ENCODE data around the gene TFR2. TPM values are rescaled to one million over a fixed set of nuclear protein-coding genes. Genes with fewer than 3 reads are reported as not detected.

The TFR2 gene
- total and polyA plus RNA-seq, 2 donors (not counting 3 experiments of a cell fraction or from before 2014, with no cell fraction given): 0.37 to 0.60 TPM

DNA sequence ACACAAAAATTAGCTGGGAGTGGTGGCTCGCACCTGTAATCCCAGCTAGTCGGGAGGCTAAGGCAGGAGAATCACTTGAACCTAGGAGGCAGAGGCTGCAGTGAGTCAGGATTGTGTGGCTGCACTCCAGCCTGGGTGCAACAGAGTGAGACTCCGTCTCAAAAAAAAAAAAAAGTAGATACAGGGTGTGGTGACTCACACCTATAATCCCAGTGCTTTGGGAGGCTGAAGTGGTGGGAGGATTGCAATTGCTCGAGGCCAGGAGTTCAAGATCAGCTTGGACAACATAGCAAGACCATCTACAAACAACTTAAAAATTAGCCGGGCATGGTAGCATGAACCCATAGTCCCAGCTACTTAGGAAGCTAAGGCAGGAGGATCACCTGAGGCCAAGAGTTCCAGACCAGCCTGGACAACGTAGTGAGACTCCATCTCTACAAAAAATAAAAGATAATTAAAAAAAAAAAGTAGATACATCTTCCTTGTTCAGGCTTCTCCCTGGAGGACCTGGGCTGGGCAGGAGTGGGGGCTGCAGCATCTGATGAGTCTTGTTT is 27.0 kb downstream of the TFR2 start:
- Histone ChIP-seq H3K4me3 (replicated peaks in 1 of 3; ENCODE audit: insufficient read depth in 1 of 3, low read depth in 1 of 3, low read length in 3 of 3) (no peak overlapping the region), H3K79me2 (ENCODE audit: control insufficient read depth, insufficient read depth, low read length) (no peaks in the 10 kb centered on the region), H3K9me3 (replicated peaks; ENCODE audit: control insufficient read depth, insufficient read depth, low read length) (no peaks in the 10 kb centered on the region), H3K9me1 (replicated peaks; ENCODE audit: control insufficient read depth, extremely low read depth, insufficient read depth, low read length) (no peaks in the 10 kb centered on the region), H3K9ac (replicated peaks; ENCODE audit: extremely low read depth, insufficient read depth, low read length) (no peak overlapping the region), H3K4me2 (ENCODE audit: insufficient read depth, low read length) (no peak overlapping the region), H3K27ac (ENCODE audit: insufficient read depth, low read depth, low read length) (no peak overlapping the region), H3K36me3 (ENCODE audit: control insufficient read depth in 2 of 2, extremely low read depth in 1 of 2, insufficient read depth in 2 of 2, low read length in 2 of 2) (no peaks in the 10 kb centered on the region), H2AFZ (ENCODE audit: low read depth, low read length) (no peak overlapping the region), H4K20me1 (replicated peaks; ENCODE audit: control insufficient read depth, extremely low read depth, insufficient read depth, low read length) (no peaks in the 10 kb centered on the region), H3K4me1 (ENCODE audit: control insufficient read depth, extremely low read depth, insufficient read depth, low read length) (peaks cover 9% of the 10 kb centered on the region), H3K27me3 (ENCODE audit: control insufficient read depth in 2 of 2, insufficient read depth in 2 of 2, low read length in 2 of 2) (no peaks in the 10 kb centered on the region)
- POLR2A ChIA-PET: no interaction called here
- dilution Hi-C loops (cut with MboI; ENCODE audit: extremely low pct_ligation_motif_present, low sequenced_read_pairs) (no loop called here), intact Hi-C loops (cut with micrococcal nuclease) (no loop called here)
- CTCF ChIA-PET: interaction anchor here (1.0 to 3.6 kb wide), 3 partner anchors 15 to 55 kb away, joined by 4 to 21 read pairs (median 9); no protein-coding TSS in a partner anchor
- TF ChIP-seq JUN (IDR thresholded peaks at IDR 0.05; ENCODE audit: borderline replicate concordance, insufficient read depth, insufficient read length, low read depth): no peak
- no peak for TF ChIP-seq GATA2 (IDR thresholded peaks at IDR 0.05; ENCODE audit: insufficient read depth, insufficient read length, low read depth, low read length)
- FAIRE-seq (no peak), DNase-seq (ENCODE audit: low read depth, low spot score) (no peak)
- BruUV-seq (replicated peaks): no TSS peak

DNA sequence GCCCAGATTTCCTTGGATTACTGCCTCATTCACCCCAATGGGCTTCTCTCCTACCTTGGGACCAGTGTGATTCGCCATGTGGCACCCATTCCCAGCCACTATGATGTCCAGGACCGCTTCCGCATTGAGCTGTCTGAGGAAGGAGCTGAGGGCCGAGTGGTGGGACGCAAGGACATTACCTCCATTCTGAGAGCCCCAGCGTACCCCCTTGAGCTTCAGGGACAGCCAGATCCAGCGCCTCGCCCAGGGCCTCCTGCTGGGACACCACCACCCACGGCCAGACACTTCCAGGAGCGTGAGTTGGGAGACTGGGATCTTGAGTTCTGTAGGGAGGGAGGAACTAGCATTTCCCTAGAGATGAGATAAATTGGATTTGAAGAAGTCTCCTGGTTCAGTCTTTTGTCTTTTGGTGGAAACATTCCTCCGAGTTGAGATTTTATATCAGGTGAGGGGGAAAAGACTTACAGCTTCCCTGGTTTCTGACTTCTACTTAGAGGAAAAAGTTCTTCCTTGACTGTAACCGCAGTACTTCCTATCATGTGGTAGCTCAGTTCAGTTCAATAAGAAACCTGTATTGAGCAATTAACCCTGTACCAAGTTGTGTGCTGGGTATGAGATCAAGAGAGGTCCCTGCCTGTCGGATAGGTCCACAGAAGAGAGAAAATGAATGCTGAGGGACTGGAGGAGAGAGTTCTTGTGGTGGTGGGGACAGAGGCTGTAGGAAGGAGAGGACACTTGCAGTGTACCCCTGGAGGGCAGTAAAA is 27.8 kb downstream of the TFR2 start:
- Histone ChIP-seq H4K20me1 (replicated peaks; ENCODE audit: control insufficient read depth, extremely low read depth, insufficient read depth, low read length) (no peaks in the 10 kb centered on the region), H3K4me3 (replicated peaks in 1 of 3; ENCODE audit: insufficient read depth in 1 of 3, low read depth in 1 of 3, low read length in 3 of 3) (no peak overlapping the region), H3K4me2 (ENCODE audit: insufficient read depth, low read length) (peak overlapping the region; percentile 61), H3K9ac (replicated peaks; ENCODE audit: extremely low read depth, insufficient read depth, low read length) (no peak overlapping the region), H2AFZ (ENCODE audit: low read depth, low read length) (no peak overlapping the region), H3K36me3 (ENCODE audit: control insufficient read depth in 2 of 2, extremely low read depth in 1 of 2, insufficient read depth in 2 of 2, low read length in 2 of 2) (no peaks in the 10 kb centered on the region), H3K9me3 (replicated peaks; ENCODE audit: control insufficient read depth, insufficient read depth, low read length) (no peaks in the 10 kb centered on the region), H3K4me1 (ENCODE audit: control insufficient read depth, extremely low read depth, insufficient read depth, low read length) (peaks cover 9% of the 10 kb centered on the region), H3K9me1 (replicated peaks; ENCODE audit: control insufficient read depth, extremely low read depth, insufficient read depth, low read length) (no peaks in the 10 kb centered on the region), H3K27ac (ENCODE audit: insufficient read depth, low read depth, low read length) (no peak overlapping the region), H3K27me3 (ENCODE audit: control insufficient read depth in 2 of 2, insufficient read depth in 2 of 2, low read length in 2 of 2) (no peaks in the 10 kb centered on the region), H3K79me2 (ENCODE audit: control insufficient read depth, insufficient read depth, low read length) (no peaks in the 10 kb centered on the region)
- intact Hi-C loops (cut with micrococcal nuclease) (loop anchor here (2.0 kb wide), 1 partner anchor 75 kb away; the partner anchor contains the start of gene AGFG2), dilution Hi-C loops (cut with MboI; ENCODE audit: extremely low pct_ligation_motif_present, low sequenced_read_pairs) (no loop called here)
- no peak for TF ChIP-seq FOS (IDR thresholded peaks at IDR 0.05; ENCODE audit: borderline replicate concordance, insufficient read depth, low read length)
- POLR2A ChIA-PET: interaction anchor here (1.8 kb wide), 1 partner anchor 185 kb away, joined by 10 read pairs; the partner anchor contains the start of gene ZCWPW1
- CTCF ChIA-PET: interaction anchor here (0.6 to 3.6 kb wide), 16 partner anchors 9 to 112 kb away, joined by 3 to 21 read pairs (median 6); partner anchors contain the start of genes FBXO24, GNB2, LRCH4 and POP7
- DNase-seq (ENCODE audit: low read depth, low spot score): no peak
- FAIRE-seq: no peak
- no TSS peak for BruUV-seq (replicated peaks)
